Measurements from ENCODE around the gene P3H2. TPM values are rescaled to one million over a fixed set of nuclear protein-coding genes. Genes with fewer than 3 reads are reported as not detected.

P3H2 gene
- total and polyA plus RNA-seq, 2 experiments from 2014 or later: 8.2 to 24.2 TPM

GRCh38 chr3:190058521-190059241 is 62.0 kb downstream of the P3H2 start (continued):
- no peak for TF ChIP-seq ZNF462 (CRISPR knock-in tag; IDR thresholded peaks at IDR 0.05)

- H3K27ac ChIP-seq (ENCODE audit: low read depth): no peak overlapping the region
- peaks cover 50% of the 10 kb centered on the region for H3K4me1 Mint-ChIP-seq
- TF ChIP-seq JUNB (IDR thresholded peaks at IDR 0.05; ENCODE audit: unreplicated experiment) (no peak), CREB1 (CRISPR knock-in tag; IDR thresholded peaks at IDR 0.05; ENCODE audit: low read depth) (no peak), ZNF331 (CRISPR knock-in tag; IDR thresholded peaks at IDR 0.05; ENCODE audit: low read depth) (no peak), ZNF462 (CRISPR knock-in tag; IDR thresholded peaks at IDR 0.05) (no peak)
Observed at GRCh38 chr3:190056742-190057141, 64.0 kb downstream of the P3H2 start.

More at GRCh38 chr3:190056742-190057141, 64.0 kb downstream of the P3H2 start:
- no peak for DNase-seq (ENCODE audit: low spot score)
- Mint-ChIP-seq H3K36me3 (ENCODE audit: low read depth) (no peaks in the 10 kb centered on the region), H3K27ac (no peak overlapping the region), H3K9me3 (no peaks in the 10 kb centered on the region), H3K27me3 (ENCODE audit: insufficient read depth, low read depth, poor library complexity) (no peaks in the 10 kb centered on the region), H3K4me3 (no peak overlapping the region)
- Histone ChIP-seq H3K27me3 (ENCODE audit: insufficient read depth) (no peaks in the 10 kb centered on the region), H3K4me1 (ENCODE audit: insufficient read depth) (peaks cover 18% of the 10 kb centered on the region), H4K20me1 (replicated peaks; ENCODE audit: insufficient read depth) (no peaks in the 10 kb centered on the region), H3K79me2 (replicated peaks; ENCODE audit: insufficient read depth) (no peaks in the 10 kb centered on the region), H3K9me2 (ENCODE audit: insufficient read depth) (0 out of 2 replicates have a peak, but pooled peaks cover 6% of the 10 kb centered on the region), H3K4me3 (no peak overlapping the region), H2AFZ (no peak overlapping the region), H3F3A (replicated peaks; ENCODE audit: low read depth) (no peaks in the 10 kb centered on the region), H3K4me2 (no peak overlapping the region), H3K36me3 (ENCODE audit: insufficient read depth) (no peaks in the 10 kb centered on the region)
- ATAC-seq: no peak

Measured in GM23338 (cell line).